GM18499 (cell line): ENCODE data around the gene EP400.

Experiments used
- ATAC-seq: cut with Tn5 transposase; IDR thresholded peaks from one replicate; pipeline ENCODE4 v1.9.1; 2021; ENCODE audit warnings: moderate number of reproducible peaks; ENCODE audit not compliant: insufficient read depth, unreplicated experiment

The EP400 gene

GRCh38 chr12:131949431-131950181 is at the start of gene EP400:
Gene EP400, plus strand, starts transcription at chr12:131949942. Its CDS starts 10,678 bp downstream, at chr12:131960620.
- ATAC-seq = no peak

- ATAC-seq = no peak
Observed at GRCh38 chr12:131900397-131900796, 49.3 kb upstream of the EP400 start.

- no peak for ATAC-seq
Observed at GRCh38 chr12:131901431-131902331, 48.1 kb upstream of the EP400 start.

DNA sequence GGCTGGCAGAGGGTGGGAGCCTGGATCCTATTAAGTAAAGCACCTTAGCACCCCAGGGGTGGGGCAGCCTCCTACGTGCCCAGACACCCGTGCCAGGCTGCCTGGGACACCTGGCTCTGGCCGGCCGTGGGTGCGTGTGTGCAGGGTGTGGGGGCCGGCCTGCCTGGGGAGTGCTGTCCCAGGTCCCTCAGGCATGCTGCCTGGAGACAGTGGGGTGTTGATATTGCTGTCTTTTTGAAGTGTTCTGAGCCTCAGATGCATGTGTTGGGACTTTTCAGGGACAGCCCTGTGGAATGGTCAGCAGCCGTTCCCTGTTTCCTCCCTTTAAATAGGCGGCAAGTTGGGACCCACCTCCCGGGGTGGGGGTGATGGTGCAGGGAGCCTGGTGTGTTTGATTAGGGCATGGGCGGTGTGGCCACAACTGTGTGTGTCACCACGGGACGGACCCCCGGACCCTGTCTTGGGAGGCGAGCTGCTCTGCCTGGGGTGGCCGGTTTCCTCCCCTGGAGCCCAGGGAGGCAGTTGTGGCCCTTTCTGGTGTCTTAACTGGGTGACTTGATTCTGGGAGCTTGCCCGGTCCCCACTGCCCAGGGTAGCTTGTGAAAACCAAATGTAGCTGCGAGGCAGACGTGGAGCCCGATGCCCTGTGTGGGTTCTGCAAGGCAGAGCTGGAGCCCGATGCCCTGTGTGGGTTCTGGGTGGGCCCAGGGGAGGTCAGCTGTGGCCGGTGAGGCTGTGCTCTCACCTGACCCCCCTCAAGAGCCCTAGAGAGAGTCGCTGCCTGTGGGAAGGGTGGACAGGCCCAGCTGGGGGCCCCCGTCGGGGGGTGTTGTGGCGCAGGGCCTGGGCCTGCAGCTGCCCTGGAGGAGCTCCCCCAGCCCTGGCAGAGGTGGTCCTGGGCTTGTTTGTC is 47.2 kb upstream of the EP400 start:
- no peak for ATAC-seq

DNA sequence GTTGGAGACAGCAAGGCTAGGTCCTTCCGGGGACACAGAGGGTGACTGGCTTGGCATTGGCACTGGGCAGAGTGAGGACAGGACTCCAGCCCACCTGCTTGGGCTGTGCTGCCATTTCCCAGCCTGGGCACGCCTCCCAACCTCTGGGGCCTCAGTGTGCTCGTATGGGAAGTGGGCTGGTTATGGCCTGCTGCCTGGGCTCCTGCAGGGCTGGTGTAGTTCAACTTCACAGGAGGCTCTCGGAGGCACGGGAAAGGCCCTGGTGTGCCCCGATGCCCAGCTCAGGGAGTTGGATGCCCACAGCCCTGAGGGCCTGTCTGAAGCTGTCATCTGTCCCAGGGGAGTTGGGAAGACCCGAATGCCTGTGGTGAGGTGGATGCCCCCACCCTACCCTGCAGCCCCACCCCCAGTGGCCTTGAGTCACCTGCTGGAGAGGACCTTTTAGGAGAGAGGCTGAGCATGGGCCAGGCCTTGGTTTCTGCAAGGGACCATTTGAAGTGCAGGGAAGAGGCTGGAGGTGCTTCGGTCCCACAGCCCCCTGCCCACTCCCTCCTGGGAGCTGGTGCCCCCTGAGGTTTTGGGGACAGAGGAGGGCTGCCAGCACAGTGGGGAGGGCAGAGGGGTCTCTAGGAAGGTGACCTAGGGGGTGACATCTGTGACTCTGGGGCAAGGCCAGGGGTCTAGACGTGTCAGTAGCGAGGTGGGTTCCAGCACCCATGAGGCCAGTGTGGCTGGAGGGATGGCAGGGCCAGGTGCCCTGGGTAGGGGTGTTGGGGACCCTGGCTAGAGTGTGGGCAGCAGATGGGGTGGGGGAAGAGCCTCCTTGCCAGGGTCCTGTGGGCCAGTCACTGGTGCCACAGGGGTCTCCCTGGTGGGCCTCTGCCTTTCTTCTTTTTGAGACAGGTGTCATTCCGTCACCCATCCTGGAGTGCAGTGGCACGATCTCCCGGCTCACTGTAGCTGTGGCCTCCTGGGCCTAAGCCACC is 46.2 kb upstream of the EP400 start:
- no peak for ATAC-seq

GRCh38 chr12:131904346-131904745 is 45.4 kb upstream of the EP400 start:
- no peak for ATAC-seq

GRCh38 chr12:131905081-131905629 is 44.6 kb upstream of the EP400 start:
- ATAC-seq = no peak

DNA sequence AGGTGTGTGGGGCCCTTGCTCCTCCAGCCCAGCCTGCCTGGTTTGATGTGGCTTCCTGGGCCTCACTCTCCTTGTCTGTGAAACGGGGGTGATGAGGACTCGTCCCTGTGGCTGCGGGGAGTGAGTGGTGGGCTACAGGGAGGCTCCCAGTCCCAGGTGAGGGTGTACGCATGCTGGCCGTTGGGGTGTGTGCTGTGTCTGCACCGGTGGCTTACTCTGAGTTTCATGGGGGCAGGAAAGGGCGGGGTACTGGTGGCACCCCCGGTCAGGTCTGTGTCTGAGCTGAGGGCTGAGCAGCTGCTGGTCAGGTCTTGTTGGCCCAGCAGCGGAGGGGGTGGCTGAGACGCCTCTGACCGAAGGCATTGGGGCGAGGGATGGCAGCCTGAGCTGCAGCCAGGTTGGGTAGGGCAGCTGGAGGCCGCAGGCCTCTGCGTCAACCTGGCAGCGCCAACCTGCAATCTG is 44.1 kb upstream of the EP400 start:
- ATAC-seq = no peak

DNA sequence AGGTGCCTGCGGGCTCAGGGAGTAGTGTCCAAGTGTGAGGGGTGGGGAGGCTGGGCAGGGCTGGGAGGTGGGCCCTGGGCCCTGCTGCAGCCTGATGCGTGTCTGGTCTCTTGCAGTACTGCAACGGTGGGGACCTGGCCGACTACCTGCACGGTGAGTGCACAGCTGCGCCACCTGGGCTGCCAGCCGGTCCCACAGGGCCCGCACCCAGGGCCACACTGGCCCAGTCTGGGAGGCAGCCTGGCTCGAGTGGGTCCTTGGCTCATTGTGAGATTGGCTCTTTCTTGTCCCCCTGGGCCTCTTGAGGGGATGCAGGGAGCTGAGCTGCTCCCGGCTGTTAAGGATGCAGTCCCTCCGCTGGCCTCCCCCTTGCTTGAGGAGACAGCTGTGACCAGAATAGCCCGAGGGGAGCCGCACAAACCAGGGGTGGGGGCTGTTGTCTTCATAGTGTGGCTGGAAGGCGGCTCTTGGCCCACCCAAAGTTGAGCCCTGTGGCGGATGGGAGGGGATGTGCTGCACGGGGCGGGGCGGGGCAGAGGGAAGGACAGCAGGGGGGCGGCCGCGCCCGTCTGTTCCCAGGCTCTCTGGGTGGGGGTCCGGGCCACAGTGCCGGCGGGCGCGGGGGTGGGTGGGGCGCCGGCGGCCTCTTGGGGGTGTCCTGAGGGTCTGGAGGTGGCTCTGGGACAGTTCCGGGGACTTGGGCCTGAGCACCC is 42.2 kb upstream of the EP400 start:
- ATAC-seq = no peak

- no peak for ATAC-seq
Observed at GRCh38 chr12:131908092-131909080, 41.4 kb upstream of the EP400 start.

DNA sequence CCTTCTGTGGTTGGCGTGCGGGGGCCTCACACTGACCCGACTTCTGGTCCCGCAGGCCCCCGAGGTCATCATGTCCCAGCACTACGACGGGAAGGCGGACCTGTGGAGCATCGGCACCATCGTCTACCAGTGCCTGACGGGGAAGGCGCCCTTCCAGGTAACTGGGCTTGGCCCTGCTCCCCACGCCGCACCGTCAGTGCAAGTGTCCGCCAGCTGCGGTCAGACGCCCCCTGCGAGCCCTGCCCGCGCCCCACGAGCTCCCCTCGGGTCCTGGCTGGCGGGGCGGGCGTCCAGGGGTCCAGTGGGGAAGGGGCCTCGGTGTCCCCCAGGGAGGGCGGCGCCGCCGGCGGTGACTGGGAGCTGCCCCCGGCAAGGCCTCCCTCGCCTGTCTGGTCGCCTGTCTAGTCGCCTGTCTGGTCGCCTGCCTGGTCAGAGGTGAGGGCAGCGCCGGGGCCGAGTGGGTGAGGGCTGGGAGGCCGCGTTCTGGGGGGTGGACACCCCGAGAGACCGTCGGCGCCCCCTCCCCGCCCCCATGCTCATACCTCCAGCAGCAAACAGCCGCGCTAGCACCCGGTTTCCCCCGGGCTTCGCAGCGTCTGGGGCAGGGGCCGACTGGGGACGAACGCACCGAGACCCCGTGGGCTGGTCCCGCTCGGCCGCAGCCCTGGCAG is 40.5 kb upstream of the EP400 start:
- no peak for ATAC-seq

DNA sequence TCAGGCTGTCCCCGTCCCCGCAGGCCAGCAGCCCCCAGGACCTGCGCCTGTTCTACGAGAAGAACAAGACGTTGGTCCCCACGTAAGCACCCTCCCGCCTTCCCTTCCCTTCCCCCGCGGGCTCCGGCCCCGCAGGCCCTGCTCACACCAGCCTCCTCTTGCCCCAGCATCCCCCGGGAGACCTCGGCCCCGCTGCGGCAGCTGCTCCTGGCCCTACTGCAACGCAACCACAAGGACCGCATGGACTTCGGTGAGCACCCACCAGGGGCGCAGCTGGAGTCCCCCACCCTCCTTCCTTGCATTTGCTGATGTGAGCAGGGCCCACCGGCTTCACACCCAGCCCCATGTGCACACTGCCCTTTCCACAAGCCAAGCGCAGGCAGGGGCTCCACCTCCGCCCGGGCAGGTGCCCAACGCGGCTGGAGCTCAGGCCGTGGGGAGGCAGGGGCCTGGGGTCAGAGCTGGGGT is 40.0 kb upstream of the EP400 start:
- ATAC-seq = no peak

GRCh38 chr12:131910302-131911027 is 39.3 kb upstream of the EP400 start:
- no peak for ATAC-seq

DNA sequence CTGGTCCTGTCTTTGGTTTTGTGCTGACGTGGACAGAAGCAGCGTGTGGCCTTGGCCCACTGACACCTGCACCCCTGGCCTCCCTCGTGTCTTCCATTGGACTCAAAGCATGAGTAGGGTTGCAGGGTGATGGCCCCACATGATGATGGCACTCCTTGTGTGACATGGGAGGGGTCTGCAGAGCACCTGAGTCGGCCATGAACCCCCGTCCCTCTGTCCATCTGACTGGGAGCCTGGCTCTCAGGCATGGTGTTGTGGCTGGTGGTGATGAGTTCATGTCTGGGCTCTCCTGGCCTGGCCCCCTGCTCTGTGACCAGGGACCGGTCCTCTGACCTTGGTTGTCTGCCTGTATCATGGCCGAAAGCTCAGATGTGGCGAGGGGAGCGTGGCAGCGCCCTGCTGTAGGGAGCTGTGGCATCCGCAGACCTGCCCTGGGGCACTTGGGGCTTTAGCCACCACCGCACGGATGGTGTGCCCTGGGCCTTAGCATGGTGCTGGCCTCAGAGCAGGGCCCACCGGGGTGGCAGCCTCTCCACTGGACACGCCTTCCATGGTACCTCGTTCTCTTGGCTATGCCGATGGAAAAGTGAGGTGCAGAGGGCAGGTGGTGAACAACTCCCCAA is 38.6 kb upstream of the EP400 start:
- ATAC-seq = no peak

DNA sequence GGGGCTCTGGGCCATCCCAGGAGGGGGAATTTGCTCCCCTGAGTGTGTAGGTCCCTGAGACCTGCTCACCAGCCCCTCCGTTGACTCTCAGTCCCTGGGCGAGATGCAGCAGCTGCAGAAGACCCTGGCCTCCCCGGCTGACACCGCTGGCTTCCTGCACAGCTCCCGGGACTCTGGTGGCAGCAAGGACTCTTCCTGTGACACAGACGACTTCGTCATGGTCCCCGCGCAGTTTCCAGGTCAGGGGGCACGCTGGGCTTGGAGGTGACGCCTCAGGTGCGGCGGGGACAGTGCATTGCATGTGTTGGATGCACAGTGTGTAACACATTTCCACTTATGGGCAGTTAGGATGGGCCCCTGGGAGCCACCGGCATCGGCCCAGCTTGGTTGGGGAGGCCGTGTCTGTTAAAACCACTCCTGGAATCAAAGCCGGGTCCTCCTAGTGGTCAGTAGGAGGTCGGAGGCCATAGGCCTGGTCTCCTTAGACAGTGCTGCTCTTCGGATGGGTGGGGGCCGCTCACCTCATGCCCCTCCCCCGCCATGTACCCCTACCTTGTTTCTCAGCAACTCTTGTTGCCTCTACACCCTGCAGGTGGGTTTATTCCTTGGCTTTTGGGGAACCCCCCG is 37.8 kb upstream of the EP400 start:
- no peak for ATAC-seq
